HepG2 (cell line): ENCODE results near the gene CDC123. TPM values are rescaled to one million over a fixed set of nuclear protein-coding genes. Genes with fewer than 3 reads are reported as not detected.

Experiments used
- AGO2 ChIP-seq: fragments of 200-400 bp; formaldehyde crosslinking; optimal IDR thresholded peaks from 2 replicates; pipeline ENCODE3; 2017; ENCODE audit warnings: mild to moderate bottlenecking, low read depth, low read length, moderate library complexity
- BCL6 ChIP-seq: IDR thresholded peaks from 2 replicates; pipeline ENCODE4 v1.6.1; 2016; ENCODE audit warnings: missing genetic modification reagents, missing compliant biosample characterization
- EP300 ChIP-seq, 3 experiments: sonication (generic) in 1 of 3; formaldehyde crosslinking in 1 of 3; IDR thresholded peaks; 2 replicates each; pipeline versions ENCODE4 v1.5.1 to v1.6.1; 2011 to 2020; ENCODE audit warnings: low read depth in 2 of 3, low read length in 2 of 3, borderline replicate concordance in 1 of 3, improper control_type of control experiment in 1 of 3, mild to moderate bottlenecking in 1 of 3, missing genetic modification reagents in 1 of 3, moderate library complexity in 1 of 3
- HDAC2 ChIP-seq: sonication (generic); formaldehyde crosslinking; IDR thresholded peaks from 2 replicates; pipeline ENCODE4 v1.4.0; 2020; ENCODE audit warnings: missing genetic modification reagents
- KDM5A ChIP-seq: fragments of 200-600 bp; sonication (generic); IDR thresholded peaks from 2 replicates; pipeline ENCODE4 v1.7.0; 2018; ENCODE audit warnings: antibody characterized with exemption, mild to moderate bottlenecking, low read length, borderline replicate concordance
- MIER3 ChIP-seq: IDR thresholded peaks from 2 replicates; pipeline ENCODE4 v1.6.1; 2016; ENCODE audit warnings: missing compliant biosample characterization, borderline replicate concordance
- SIN3A ChIP-seq: IDR thresholded peaks from 2 replicates; pipeline ENCODE4 v1.6.1; 2011; ENCODE audit warnings: low read depth, mild to moderate bottlenecking, control low read depth, low read length, borderline replicate concordance
- TOPORS ChIP-seq: sonication (generic); formaldehyde crosslinking; IDR thresholded peaks from 2 replicates; pipeline ENCODE4 v1.8.0; 2023; ENCODE audit warnings: mild to moderate bottlenecking, missing genetic modification reagents
- ZFP90 ChIP-seq: sonication (generic); formaldehyde crosslinking; IDR thresholded peaks from 2 replicates; pipeline ENCODE4 v1.8.0; 2022; ENCODE audit warnings: missing genetic modification reagents, mild to moderate bottlenecking, inconsistent platforms, borderline replicate concordance
- ZFYVE20 ChIP-seq: sonication (generic); formaldehyde crosslinking; IDR thresholded peaks from 2 replicates; pipeline ENCODE4 v1.8.0; 2023; ENCODE audit warnings: low read depth, mild to moderate bottlenecking, moderate library complexity, missing genetic modification reagents, borderline replicate concordance
- ZNF230 ChIP-seq: sonication (generic); formaldehyde crosslinking; IDR thresholded peaks from 2 replicates; pipeline ENCODE4 v1.4.0; 2020; ENCODE audit warnings: mild to moderate bottlenecking, missing genetic modification reagents
- ZNF251 ChIP-seq: sonication (generic); formaldehyde crosslinking; IDR thresholded peaks from 2 replicates; pipeline ENCODE4 v1.9.0; 2021; ENCODE audit warnings: mild to moderate bottlenecking, missing genetic modification reagents
- ZNF496 ChIP-seq: sonication (generic); formaldehyde crosslinking; IDR thresholded peaks from 2 replicates; pipeline ENCODE4 v1.8.1; 2023; ENCODE audit warnings: mild to moderate bottlenecking, moderate library complexity, missing genetic modification reagents; ENCODE audit not compliant: insufficient replicate concordance
- ZNF7 ChIP-seq: IDR thresholded peaks from 2 replicates; pipeline ENCODE4 v1.6.1; 2016; ENCODE audit warnings: missing biosample characterization, missing genetic modification reagents
- polyA plus RNA-seq, 8 experiments: library from polyadenylated mRNA; depleted of rRNA in 3 of 8; stranded (reverse) in 7 of 8; unstranded in 1 of 8; fragments of >200 nt; fragmentation: Illumina TruSeq in 4 of 8; extraction: Trizol in 4 of 8; gene quantifications; 2 replicates each; pipeline versions ENCODE4 v1.2.1 to v1.2.3, GENCODE V29; 2011 to 2016; ENCODE audit warnings: low read depth in 4 of 8, missing spikeins in 1 of 8, mixed read lengths in 1 of 8; ENCODE audit not compliant: insufficient read depth in 1 of 8
- total RNA-seq, 5 experiments: library from RNA; depleted of rRNA; stranded (reverse); fragments of >200 nt; fragmentation: Illumina TruSeq; extraction: Trizol; gene quantifications; 2 replicates each; pipeline ENCODE4 v1.2.3, GENCODE V29; 2016; ENCODE audit warnings: low read depth in 1 of 5
- TF ChIP-seq, protein P1 (sequence below): sonication (generic); formaldehyde crosslinking; IDR thresholded peaks from 2 replicates; pipeline ENCODE4 v1.4.0; 2020; ENCODE audit warnings: missing genetic modification reagents
- TF ChIP-seq, protein P2 (sequence below): sonication (generic); formaldehyde crosslinking; IDR thresholded peaks from 2 replicates; pipeline ENCODE4 v1.5.0; 2020; ENCODE audit warnings: mild to moderate bottlenecking, missing genetic modification reagents, borderline replicate concordance
- TF ChIP-seq, protein P3 (sequence below): IDR thresholded peaks from 2 replicates; pipeline ENCODE4 v1.6.1; 2016; ENCODE audit warnings: low read depth, borderline replicate concordance
- TF ChIP-seq, protein P4 (sequence below): sonication (generic); formaldehyde crosslinking; IDR thresholded peaks from 2 replicates; pipeline ENCODE4 v1.8.0; 2022; ENCODE audit warnings: mild to moderate bottlenecking, missing genetic modification reagents, moderate library complexity
- TF ChIP-seq, protein P5 (sequence below): sonication (generic); formaldehyde crosslinking; IDR thresholded peaks from 2 replicates; pipeline ENCODE4 v1.4.0; 2020; ENCODE audit warnings: missing genetic modification reagents, borderline replicate concordance

The CDC123 gene
- total and polyA plus RNA-seq, 2 of the 13 experiments (the other 11 are each of a cell fraction or from before 2014, with no cell fraction given) = 63.3 to 153 TPM

DNA sequence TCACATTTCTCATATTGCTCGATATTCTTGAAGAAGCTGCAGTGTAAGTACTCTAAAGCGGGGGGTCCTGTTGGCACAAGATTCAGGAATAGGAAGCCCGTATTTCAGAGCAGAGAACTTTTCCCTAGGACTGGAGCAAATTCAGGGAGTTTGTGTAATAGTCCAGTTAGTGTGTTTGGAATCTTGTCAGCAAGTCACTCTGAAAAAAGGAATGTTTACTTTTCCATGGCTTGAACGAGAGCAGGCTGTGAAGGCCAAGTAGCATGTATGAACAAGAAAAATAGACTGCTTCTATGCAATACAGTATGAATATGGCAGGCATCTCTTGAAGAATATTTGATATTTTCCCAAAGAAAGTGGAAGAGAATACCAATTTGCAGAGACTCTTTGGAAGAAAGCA, 39.8 kb downstream of the CDC123 start (continued):
- TF ChIP-seq, protein P1, sequence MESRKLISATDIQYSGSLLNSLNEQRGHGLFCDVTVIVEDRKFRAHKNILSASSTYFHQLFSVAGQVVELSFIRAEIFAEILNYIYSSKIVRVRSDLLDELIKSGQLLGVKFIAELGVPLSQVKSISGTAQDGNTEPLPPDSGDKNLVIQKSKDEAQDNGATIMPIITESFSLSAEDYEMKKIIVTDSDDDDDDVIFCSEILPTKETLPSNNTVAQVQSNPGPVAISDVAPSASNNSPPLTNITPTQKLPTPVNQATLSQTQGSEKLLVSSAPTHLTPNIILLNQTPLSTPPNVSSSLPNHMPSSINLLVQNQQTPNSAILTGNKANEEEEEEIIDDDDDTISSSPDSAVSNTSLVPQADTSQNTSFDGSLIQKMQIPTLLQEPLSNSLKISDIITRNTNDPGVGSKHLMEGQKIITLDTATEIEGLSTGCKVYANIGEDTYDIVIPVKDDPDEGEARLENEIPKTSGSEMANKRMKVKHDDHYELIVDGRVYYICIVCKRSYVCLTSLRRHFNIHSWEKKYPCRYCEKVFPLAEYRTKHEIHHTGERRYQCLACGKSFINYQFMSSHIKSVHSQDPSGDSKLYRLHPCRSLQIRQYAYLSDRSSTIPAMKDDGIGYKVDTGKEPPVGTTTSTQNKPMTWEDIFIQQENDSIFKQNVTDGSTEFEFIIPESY = no peak
- TF ChIP-seq, protein P2, sequence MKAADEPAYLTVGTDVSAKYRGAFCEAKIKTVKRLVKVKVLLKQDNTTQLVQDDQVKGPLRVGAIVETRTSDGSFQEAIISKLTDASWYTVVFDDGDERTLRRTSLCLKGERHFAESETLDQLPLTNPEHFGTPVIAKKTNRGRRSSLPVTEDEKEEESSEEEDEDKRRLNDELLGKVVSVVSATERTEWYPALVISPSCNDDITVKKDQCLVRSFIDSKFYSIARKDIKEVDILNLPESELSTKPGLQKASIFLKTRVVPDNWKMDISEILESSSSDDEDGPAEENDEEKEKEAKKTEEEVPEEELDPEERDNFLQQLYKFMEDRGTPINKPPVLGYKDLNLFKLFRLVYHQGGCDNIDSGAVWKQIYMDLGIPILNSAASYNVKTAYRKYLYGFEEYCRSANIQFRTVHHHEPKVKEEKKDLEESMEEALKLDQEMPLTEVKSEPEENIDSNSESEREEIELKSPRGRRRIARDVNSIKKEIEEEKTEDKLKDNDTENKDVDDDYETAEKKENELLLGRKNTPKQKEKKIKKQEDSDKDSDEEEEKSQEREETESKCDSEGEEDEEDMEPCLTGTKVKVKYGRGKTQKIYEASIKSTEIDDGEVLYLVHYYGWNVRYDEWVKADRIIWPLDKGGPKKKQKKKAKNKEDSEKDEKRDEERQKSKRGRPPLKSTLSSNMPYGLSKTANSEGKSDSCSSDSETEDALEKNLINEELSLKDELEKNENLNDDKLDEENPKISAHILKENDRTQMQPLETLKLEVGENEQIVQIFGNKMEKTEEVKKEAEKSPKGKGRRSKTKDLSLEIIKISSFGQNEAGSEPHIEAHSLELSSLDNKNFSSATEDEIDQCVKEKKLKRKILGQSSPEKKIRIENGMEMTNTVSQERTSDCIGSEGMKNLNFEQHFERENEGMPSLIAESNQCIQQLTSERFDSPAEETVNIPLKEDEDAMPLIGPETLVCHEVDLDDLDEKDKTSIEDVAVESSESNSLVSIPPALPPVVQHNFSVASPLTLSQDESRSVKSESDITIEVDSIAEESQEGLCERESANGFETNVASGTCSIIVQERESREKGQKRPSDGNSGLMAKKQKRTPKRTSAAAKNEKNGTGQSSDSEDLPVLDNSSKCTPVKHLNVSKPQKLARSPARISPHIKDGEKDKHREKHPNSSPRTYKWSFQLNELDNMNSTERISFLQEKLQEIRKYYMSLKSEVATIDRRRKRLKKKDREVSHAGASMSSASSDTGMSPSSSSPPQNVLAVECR = no peak; the same call in 1 of the 2 replicates
- TF ChIP-seq ZNF7 (CRISPR knock-in tag) (no peak), TOPORS (CRISPR knock-in tag) (no peak), BCL6 (CRISPR knock-in tag) (peak; percentile 71), EP300 (IDR thresholded peaks at IDR 0.05; ENCODE audit: low read depth in 2 of 2, low read length in 2 of 2) (peak in 1 of 2 experiments; percentile 25; a peak in 1 of 4 replicates), EP300 (CRISPR knock-in tag; IDR thresholded peaks at IDR 0.05; ENCODE audit: borderline replicate concordance) (no peak; the same call in 1 of the 2 replicates), ZNF496 (CRISPR knock-in tag) (no peak), ZNF230 (CRISPR knock-in tag) (no peak), KDM5A (no peak), ZNF251 (CRISPR knock-in tag) (no peak), AGO2 (no peak), SIN3A (no peak), HDAC2 (peak; percentile 51; the same call in 1 of the 2 replicates), MIER3 (CRISPR knock-in tag) (0 out of 2 replicates have a peak, but pooled peaks have one; percentile 37), ZFYVE20 (CRISPR knock-in tag) (no peak), ZFP90 (no peak)
- TF ChIP-seq, protein P3, sequence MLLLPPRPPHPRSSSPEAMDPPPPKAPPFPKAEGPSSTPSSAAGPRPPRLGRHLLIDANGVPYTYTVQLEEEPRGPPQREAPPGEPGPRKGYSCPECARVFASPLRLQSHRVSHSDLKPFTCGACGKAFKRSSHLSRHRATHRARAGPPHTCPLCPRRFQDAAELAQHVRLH (CRISPR knock-in tag) = no peak
- TF ChIP-seq, protein P4, sequence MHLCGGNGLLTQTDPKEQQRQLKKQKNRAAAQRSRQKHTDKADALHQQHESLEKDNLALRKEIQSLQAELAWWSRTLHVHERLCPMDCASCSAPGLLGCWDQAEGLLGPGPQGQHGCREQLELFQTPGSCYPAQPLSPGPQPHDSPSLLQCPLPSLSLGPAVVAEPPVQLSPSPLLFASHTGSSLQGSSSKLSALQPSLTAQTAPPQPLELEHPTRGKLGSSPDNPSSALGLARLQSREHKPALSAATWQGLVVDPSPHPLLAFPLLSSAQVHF (CRISPR knock-in tag) = no peak
- TF ChIP-seq, protein P5, sequence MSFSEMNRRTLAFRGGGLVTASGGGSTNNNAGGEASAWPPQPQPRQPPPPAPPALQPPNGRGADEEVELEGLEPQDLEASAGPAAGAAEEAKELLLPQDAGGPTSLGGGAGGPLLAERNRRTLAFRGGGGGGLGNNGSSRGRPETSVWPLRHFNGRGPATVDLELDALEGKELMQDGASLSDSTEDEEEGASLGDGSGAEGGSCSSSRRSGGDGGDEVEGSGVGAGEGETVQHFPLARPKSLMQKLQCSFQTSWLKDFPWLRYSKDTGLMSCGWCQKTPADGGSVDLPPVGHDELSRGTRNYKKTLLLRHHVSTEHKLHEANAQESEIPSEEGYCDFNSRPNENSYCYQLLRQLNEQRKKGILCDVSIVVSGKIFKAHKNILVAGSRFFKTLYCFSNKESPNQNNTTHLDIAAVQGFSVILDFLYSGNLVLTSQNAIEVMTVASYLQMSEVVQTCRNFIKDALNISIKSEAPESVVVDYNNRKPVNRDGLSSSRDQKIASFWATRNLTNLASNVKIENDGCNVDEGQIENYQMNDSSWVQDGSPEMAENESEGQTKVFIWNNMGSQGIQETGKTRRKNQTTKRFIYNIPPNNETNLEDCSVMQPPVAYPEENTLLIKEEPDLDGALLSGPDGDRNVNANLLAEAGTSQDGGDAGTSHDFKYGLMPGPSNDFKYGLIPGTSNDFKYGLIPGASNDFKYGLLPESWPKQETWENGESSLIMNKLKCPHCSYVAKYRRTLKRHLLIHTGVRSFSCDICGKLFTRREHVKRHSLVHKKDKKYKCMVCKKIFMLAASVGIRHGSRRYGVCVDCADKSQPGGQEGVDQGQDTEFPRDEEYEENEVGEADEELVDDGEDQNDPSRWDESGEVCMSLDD = no peak
